Upper lobe of left lung (tissue), 4 donors: ENCODE results near the gene UBASH3B.

Experiments
- CTCF ChIP-seq, 6 experiments: fragments of 450-650 bp in 4 of 6; fragments of 200-600 bp in 2 of 6; sonication (generic) in 2 of 6; IDR thresholded peaks; one replicate each; pipeline ENCODE4 v1.5.1; 2016 to 2019; ENCODE audit warnings: antibody characterized with exemption in 6 of 6
- EP300 ChIP-seq, 4 donors: sonication (generic); formaldehyde crosslinking; IDR thresholded peaks; one replicate each; pipeline ENCODE4 v1.5.1; 2017; ENCODE audit warnings: antibody characterized with exemption in 4 of 4, control low read depth in 2 of 4
- POLR2A ChIP-seq, 4 donors: fragments of 450-650 bp; IDR thresholded peaks; one replicate each; pipeline ENCODE4 v1.5.1; 2016 to 2017; ENCODE audit warnings: antibody characterized with exemption in 4 of 4, mild to moderate bottlenecking in 2 of 4
- POLR2AphosphoS5 ChIP-seq, 2 donors: sonication (generic); formaldehyde crosslinking; IDR thresholded peaks; one replicate each; pipeline ENCODE4 v1.5.1; 2017; ENCODE audit warnings: antibody characterized with exemption in 2 of 2

- TF ChIP-seq CTCF (IDR thresholded peaks at IDR 0.05) (no peak), POLR2A (IDR thresholded peaks at IDR 0.05) (peak in 1 of 4 donors; percentile 50), EP300 (IDR thresholded peaks at IDR 0.05) (no peak), POLR2AphosphoS5 (IDR thresholded peaks at IDR 0.05) (peak in 1 of 2 donors; percentile 35)
These were observed 88.4 kb downstream of the UBASH3B start for GRCh38 chr11:122743949-122744348.
